A673 (cell line): ENCODE data around the gene CAB39.

Experiments
- CTCF ChIP-seq: fragments of 300-800, 200-600 bp; sonication (generic); conservative IDR thresholded peaks from 2 replicates; pipeline ENCODE4 v1.5.1; 2017; ENCODE audit warnings: low read depth, mild to moderate bottlenecking, antibody characterized with exemption, low read length, moderate library complexity, mixed read lengths
- EZH2 ChIP-seq: fragments of 200-600 bp; sonication (generic); IDR thresholded peaks from 2 replicates; pipeline ENCODE4 v1.6.1; 2017; ENCODE audit warnings: borderline replicate concordance, low read depth, mild to moderate bottlenecking, mixed read lengths, antibody characterized with exemption, low read length; ENCODE audit not compliant: poor library complexity, severe bottlenecking

GRCh38 chr2:230762317-230762896, 49.8 kb downstream of the CAB39 start:
- TF ChIP-seq CTCF = peak; percentile 62
- TF ChIP-seq EZH2 = no peak
